CD14-positive monocyte (primary cell): Measurements from ENCODE around the gene TMBIM4. TPM values are rescaled to one million over a fixed set of nuclear protein-coding genes. Genes with fewer than 3 reads are reported as not detected.

Experiments used
- DNase-seq, 3 donors: peaks; one replicate each; pipeline ENCODE4 v3.0.0-alpha.2; 2011 to 2022
- H2AFZ ChIP-seq: 2 replicates; pipeline ENCODE4 v1.6.0; 2012; ENCODE audit warnings: mild to moderate bottlenecking, low read depth, low read length, inconsistent platforms; ENCODE audit not compliant: insufficient read depth, poor library complexity, severe bottlenecking
- H3K27ac ChIP-seq, 2 donors: 1 replicate in 1 of 2; 2 replicates in 1 of 2; pipeline ENCODE4 v1.5.1; 2012 to 2013; ENCODE audit warnings: low read length in 2 of 2, control low read depth in 1 of 2, inconsistent platforms in 1 of 2, low read depth in 1 of 2, mild to moderate bottlenecking in 1 of 2
- H3K27me3 ChIP-seq, 2 donors: one replicate each; pipeline versions ENCODE4 v1.6.0 to v1.6.1; 2011 to 2013; ENCODE audit warnings: low read length in 2 of 2; ENCODE audit not compliant: control insufficient read depth in 2 of 2, insufficient read depth in 2 of 2
- H3K36me3 ChIP-seq, 2 donors: replicated peaks in 1 of 2; 1 replicate in 1 of 2; 2 replicates in 1 of 2; pipeline versions ENCODE4 v1.5.1 to v1.6.1; 2012 to 2013; ENCODE audit warnings: low read length in 2 of 2, control low read depth in 1 of 2, inconsistent platforms in 1 of 2, mild to moderate bottlenecking in 1 of 2; ENCODE audit not compliant: insufficient read depth in 2 of 2, control insufficient read depth in 1 of 2
- H3K4me1 ChIP-seq, 2 donors: 1 replicate in 1 of 2; 2 replicates in 1 of 2; pipeline versions ENCODE4 v1.5.1 to v1.6.1; 2012 to 2013; ENCODE audit warnings: low read length in 2 of 2, control low read depth in 1 of 2, inconsistent platforms in 1 of 2, mild to moderate bottlenecking in 1 of 2, moderate library complexity in 1 of 2; ENCODE audit not compliant: insufficient read depth in 2 of 2, control insufficient read depth in 1 of 2
- H3K4me2 ChIP-seq: replicated peaks from 2 replicates; pipeline ENCODE3; 2012; ENCODE audit warnings: low read length, moderate library complexity, mild to moderate bottlenecking; ENCODE audit not compliant: poor library complexity, severe bottlenecking; ENCODE audit errors: extremely low read depth
- H3K4me3 ChIP-seq, 3 experiments: fragments of 200-600 bp in 1 of 3; sonication (generic) in 1 of 3; replicated peaks in 1 of 3; 1 replicate in 2 of 3; 2 replicates in 1 of 3; pipeline ENCODE4 v1.5.1; 2011 to 2013; ENCODE audit warnings: low read length in 3 of 3, mild to moderate bottlenecking in 3 of 3, control low read depth in 2 of 3, low read depth in 2 of 3, inconsistent platforms in 1 of 3, moderate library complexity in 1 of 3
- H3K79me2 ChIP-seq: 2 replicates; pipeline ENCODE4 v1.6.0; 2012; ENCODE audit warnings: mild to moderate bottlenecking, control low read depth, inconsistent platforms, low read length, moderate library complexity; ENCODE audit not compliant: insufficient read depth
- H3K9ac ChIP-seq: 2 replicates; pipeline ENCODE4 v1.6.0; 2017; ENCODE audit warnings: low read length, mild to moderate bottlenecking; ENCODE audit not compliant: insufficient read depth, poor library complexity, severe bottlenecking
- H3K9me3 ChIP-seq, 2 donors: replicated peaks in 1 of 2; 1 replicate in 1 of 2; 2 replicates in 1 of 2; pipeline versions ENCODE4 v1.5.1 to v1.6.1; 2012 to 2013; ENCODE audit warnings: low read length in 2 of 2, control low read depth in 1 of 2; ENCODE audit not compliant: control insufficient read depth in 1 of 2, insufficient read depth in 1 of 2
- H4K20me1 ChIP-seq: 2 replicates; pipeline ENCODE4 v1.6.0; 2012; ENCODE audit warnings: mild to moderate bottlenecking, low read length, control low read depth, moderate library complexity; ENCODE audit not compliant: insufficient read depth
- H3K27ac Mint-ChIP-seq, 7 donors: one replicate each; pipeline ENCODE4 v1.8.0; 2020; ENCODE audit warnings: mild to moderate bottlenecking in 7 of 7, mixed read lengths in 7 of 7, moderate library complexity in 6 of 7, inconsistent platforms in 2 of 7
- H3K27me3 Mint-ChIP-seq, 3 donors: one replicate each; pipeline ENCODE4 v1.8.0; 2021 to 2022; ENCODE audit warnings: low read depth in 3 of 3, mild to moderate bottlenecking in 3 of 3, mixed read lengths in 3 of 3, moderate library complexity in 3 of 3, inconsistent platforms in 1 of 3
- H3K36me3 Mint-ChIP-seq, 2 donors: one replicate each; pipeline ENCODE4 v1.8.0; 2020; ENCODE audit warnings: mixed read lengths in 2 of 2, inconsistent platforms in 1 of 2, mild to moderate bottlenecking in 1 of 2
- H3K4me1 Mint-ChIP-seq: one replicate; pipeline ENCODE4 v1.8.0; 2020; ENCODE audit warnings: mild to moderate bottlenecking, mixed read lengths
- H3K4me3 Mint-ChIP-seq, 2 donors: one replicate each; pipeline ENCODE4 v1.8.0; 2020; ENCODE audit warnings: mild to moderate bottlenecking in 2 of 2, mixed read lengths in 2 of 2, moderate library complexity in 1 of 2
- H3K9me3 Mint-ChIP-seq, 7 donors: one replicate each; pipeline ENCODE4 v1.8.0; 2020 to 2022; ENCODE audit warnings: mixed read lengths in 7 of 7, mild to moderate bottlenecking in 6 of 7, moderate library complexity in 6 of 7, inconsistent platforms in 2 of 7
- CTCF ChIP-seq: fragments of 200-600 bp; IDR thresholded peaks from one replicate; pipeline ENCODE4 v1.8.0; 2022; ENCODE audit warnings: antibody characterized with exemption, mild to moderate bottlenecking
- WGBS: methylation state at CpG from one replicate; pipeline ENCODE4 v1.1.5; 2013; ENCODE audit warnings: missing lambda C conversion rate; ENCODE audit not compliant: insufficient coverage; 5-methylcytosine and 5-hydroxymethylcytosine counted together
- intact Hi-C, 2 donors: fragments of 100-400 bp; cut with micrococcal nuclease; formaldehyde crosslinking; loops; one replicate each; pipeline versions ENCODE4 v1.15.0 to v1.15.1; 2023
- polyA plus RNA-seq, 3 donors: library from polyadenylated mRNA; depleted of rRNA in 1 of 3; unstranded in 2 of 3; stranded (reverse) in 1 of 3; fragments of 300-500 nt in 2 of 3; fragments of >200 nt in 1 of 3; fragmentation: Illumina TruSeq in 2 of 3; gene quantifications; 1 replicate in 2 of 3; 2 replicates in 1 of 3; pipeline ENCODE4 v1.2.3, GENCODE V29; 2012 to 2021

TMBIM4 gene
- polyA plus RNA-seq, 3 donors = 153 to 823 (median 694) TPM

- peaks cover 92% of the 10 kb centered on the region for H4K20me1 ChIP-seq
- H3K4me3 ChIP-seq = peak overlapping the region in 1 of 3 experiments; percentile 52
- H3K27me3 ChIP-seq = no peaks in the 10 kb centered on the region
- TF ChIP-seq CTCF = no peak
- intact Hi-C loops = loop anchor here in 1 of 2 donors (10.0 kb wide), 1 partner anchor 53 kb away; no protein-coding TSS in a partner anchor
- Mint-ChIP-seq H3K27me3 (no peaks in the 10 kb centered on the region), H3K4me3 (peak overlapping the region in 1 of 2 donors; percentile 40), H3K36me3 (peaks cover 51 to 63% of the 10 kb centered on the region in 2 donors), H3K9me3 (peaks cover 0 to 8% (median 0%) of the 10 kb centered on the region in 7 donors), H3K4me1 (peaks cover 76% of the 10 kb centered on the region), H3K27ac (peak overlapping the region; percentile 73 to 93 (median 82))
- no CpG with 5 or more reads among the region's 3 CpGs for WGBS
- H2AFZ ChIP-seq = no peak overlapping the region
- H3K27ac ChIP-seq = peak overlapping the region in 1 of 2 donors; percentile 84
- H3K79me2 ChIP-seq = peaks cover 100% of the 10 kb centered on the region
- H3K9ac ChIP-seq = no peak overlapping the region
- no peak for DNase-seq
- H3K4me1 ChIP-seq = peaks cover 61 to 72% of the 10 kb centered on the region in 2 donors
- H3K36me3 ChIP-seq = peaks cover 18 to 53% of the 10 kb centered on the region in 2 donors
- H3K4me2 ChIP-seq = peak overlapping the region; percentile 54
- no peaks in the 10 kb centered on the region for H3K9me3 ChIP-seq
Measured at GRCh38 chr12:66197495-66197921, 27.7 kb upstream of the TMBIM4 start.

- Histone ChIP-seq H4K20me1 (peaks cover 91% of the 10 kb centered on the region), H3K27me3 (no peaks in the 10 kb centered on the region), H3K9me3 (no peaks in the 10 kb centered on the region), H3K79me2 (peaks cover 100% of the 10 kb centered on the region), H3K9ac (no peak overlapping the region), H3K4me2 (peak overlapping the region; percentile 54), H2AFZ (no peak overlapping the region), H3K27ac (peak overlapping the region in 1 of 2 donors; percentile 84), H3K4me3 (peak overlapping the region in 1 of 3 experiments; percentile 52), H3K4me1 (peaks cover 67 to 79% of the 10 kb centered on the region in 2 donors), H3K36me3 (peaks cover 18 to 53% of the 10 kb centered on the region in 2 donors)
- Mint-ChIP-seq H3K9me3 (peaks cover 0 to 8% (median 0%) of the 10 kb centered on the region in 7 donors), H3K4me1 (peaks cover 75% of the 10 kb centered on the region), H3K27ac (peak overlapping the region; percentile 73 to 93 (median 82)), H3K36me3 (peaks cover 49 to 62% of the 10 kb centered on the region in 2 donors), H3K4me3 (peak overlapping the region; percentile 32 to 40), H3K27me3 (no peaks in the 10 kb centered on the region)
- intact Hi-C loops = loop anchor here in 1 of 2 donors (10.0 kb wide), 1 partner anchor 52 kb away; no protein-coding TSS in a partner anchor
- no CpG with 5 or more reads among the region's 3 CpGs for WGBS
- no peak for TF ChIP-seq CTCF
- DNase-seq = peak; percentile 57 to 77 (median 73)
Measured at GRCh38 chr12:66196806-66197205, 27.0 kb upstream of the TMBIM4 start.
